Fibroblast of villous mesenchyme (primary cell): ENCODE results near the gene LZTR1. TPM values are rescaled to one million over a fixed set of nuclear protein-coding genes. Genes with fewer than 3 reads are reported as not detected.

Source experiments
- DNase-seq: peaks from one replicate; pipeline ENCODE4 v3.0.0-alpha.2; 2010; ENCODE audit warnings: low read depth
- H3K4me3 ChIP-seq: 2 replicates; pipeline ENCODE4 v1.5.1; 2011; ENCODE audit warnings: low read depth, mild to moderate bottlenecking, low read length
- CTCF ChIP-seq: IDR thresholded peaks from 2 replicates; pipeline ENCODE4 v1.5.1; 2012; ENCODE audit warnings: low read depth, mild to moderate bottlenecking, low read length; ENCODE audit not compliant: insufficient read depth
- total RNA-seq: library from RNA; depleted of rRNA; stranded (reverse); fragments of >200 nt; gene quantifications from 2 replicates; pipeline ENCODE4 v1.2.3, GENCODE V29; 2012

The LZTR1 gene
- total RNA-seq, 1 donor: 60.9 TPM

GRCh38 chr22:20951932-20952380 lies 30.1 kb upstream of the LZTR1 start:
- no peak overlapping the region for H3K4me3 ChIP-seq
- TF ChIP-seq CTCF: no peak
- no peak for DNase-seq

GRCh38 chr22:20952544-20953341 lies 29.4 kb upstream of the LZTR1 start:
- no peak for DNase-seq
- H3K4me3 ChIP-seq: no peak overlapping the region
- no peak for TF ChIP-seq CTCF

- TF ChIP-seq CTCF: no peak
- no peak overlapping the region for H3K4me3 ChIP-seq
- no peak for DNase-seq
These were observed 28.8 kb upstream of the LZTR1 start for GRCh38 chr22:20953342-20953608.

- H3K4me3 ChIP-seq: no peak overlapping the region
- peak; percentile 89 for DNase-seq
- TF ChIP-seq CTCF: no peak
These were observed 28.2 kb upstream of the LZTR1 start for GRCh38 chr22:20953668-20954500.

- DNase-seq: no peak
- no peak for TF ChIP-seq CTCF
- H3K4me3 ChIP-seq: no peak overlapping the region
These were observed 26.5 kb upstream of the LZTR1 start for GRCh38 chr22:20955548-20955947.

- peak overlapping the region; percentile 76 for H3K4me3 ChIP-seq
- TF ChIP-seq CTCF: no peak
- DNase-seq: no peak
These were observed 25.6 kb upstream of the LZTR1 start for GRCh38 chr22:20956258-20957101.
